ENCODE measurements around the gene HDX. TPM values are rescaled to one million over a fixed set of nuclear protein-coding genes. Genes with fewer than 3 reads are reported as not detected.
A peak's percentile ranks its signal among the peaks of the same experiment; 100 is the strongest.

The HDX gene
- total and polyA plus RNA-seq, 2 experiments from 2014 or later: 15.3 to 16.3 TPM

DNA sequence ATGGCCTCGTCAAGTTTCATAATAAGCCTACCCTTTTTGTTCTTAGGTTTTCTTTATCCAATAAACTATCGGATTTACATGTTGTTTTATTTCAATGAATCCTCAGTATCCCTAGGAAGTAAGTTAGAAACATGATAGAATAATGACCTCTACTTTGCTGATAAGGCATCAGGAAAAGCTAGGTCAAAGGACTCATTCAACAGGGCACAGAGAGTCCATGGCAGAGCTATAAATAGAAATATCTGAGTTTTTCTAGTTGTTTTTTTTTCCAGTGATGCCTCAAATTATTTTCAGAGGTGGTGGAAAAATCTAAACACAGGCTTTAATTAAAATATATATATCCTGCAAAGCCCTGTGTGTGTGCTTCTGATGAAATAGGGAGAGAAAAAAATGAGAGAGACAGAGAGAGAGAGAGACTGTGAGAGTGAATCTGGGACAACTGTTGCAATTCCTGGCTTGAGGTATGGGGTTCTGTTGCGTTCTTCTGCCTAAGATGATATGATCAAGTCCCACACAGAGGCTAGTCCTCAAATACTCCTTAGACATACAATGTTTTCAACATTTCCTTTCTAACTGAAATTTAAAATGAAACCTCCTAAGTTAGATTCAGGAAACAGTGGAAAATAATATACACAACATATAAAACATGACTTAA is 139.9 kb downstream of the HDX start:
- ATAC-seq (no peak), DNase-seq (ENCODE audit: low spot score) (no peak)
- Histone ChIP-seq H3K79me2 (replicated peaks; ENCODE audit: insufficient read depth) (no peaks in the 10 kb centered on the region), H3K27ac (ENCODE audit: low read depth) (no peak overlapping the region), H2AFZ (no peak overlapping the region), H3K27me3 (ENCODE audit: insufficient read depth) (no peaks in the 10 kb centered on the region), H3K4me1 (ENCODE audit: insufficient read depth) (peaks cover 17% of the 10 kb centered on the region), H4K20me1 (replicated peaks; ENCODE audit: insufficient read depth) (no peaks in the 10 kb centered on the region), H3K36me3 (ENCODE audit: insufficient read depth) (no peaks in the 10 kb centered on the region), H3K9me2 (ENCODE audit: insufficient read depth) (no peaks in the 10 kb centered on the region), H3K4me2 (no peak overlapping the region), H3F3A (replicated peaks; ENCODE audit: low read depth) (no peaks in the 10 kb centered on the region), H3K4me3 (no peak overlapping the region)
- Mint-ChIP-seq H3K4me3 (no peak overlapping the region), H3K27me3 (ENCODE audit: insufficient read depth, low read depth, poor library complexity) (no peaks in the 10 kb centered on the region), H3K4me1 (peaks cover 14% of the 10 kb centered on the region; the same call in 2 of the 3 replicates), H3K36me3 (ENCODE audit: low read depth) (peaks cover 5% of the 10 kb centered on the region; the same call in 1 of the 3 replicates), H3K9me3 (peaks cover 6% of the 10 kb centered on the region; the same call in 2 of the 3 replicates), H3K27ac (peak overlapping the region; percentile 94)
- TF ChIP-seq, protein P1, sequence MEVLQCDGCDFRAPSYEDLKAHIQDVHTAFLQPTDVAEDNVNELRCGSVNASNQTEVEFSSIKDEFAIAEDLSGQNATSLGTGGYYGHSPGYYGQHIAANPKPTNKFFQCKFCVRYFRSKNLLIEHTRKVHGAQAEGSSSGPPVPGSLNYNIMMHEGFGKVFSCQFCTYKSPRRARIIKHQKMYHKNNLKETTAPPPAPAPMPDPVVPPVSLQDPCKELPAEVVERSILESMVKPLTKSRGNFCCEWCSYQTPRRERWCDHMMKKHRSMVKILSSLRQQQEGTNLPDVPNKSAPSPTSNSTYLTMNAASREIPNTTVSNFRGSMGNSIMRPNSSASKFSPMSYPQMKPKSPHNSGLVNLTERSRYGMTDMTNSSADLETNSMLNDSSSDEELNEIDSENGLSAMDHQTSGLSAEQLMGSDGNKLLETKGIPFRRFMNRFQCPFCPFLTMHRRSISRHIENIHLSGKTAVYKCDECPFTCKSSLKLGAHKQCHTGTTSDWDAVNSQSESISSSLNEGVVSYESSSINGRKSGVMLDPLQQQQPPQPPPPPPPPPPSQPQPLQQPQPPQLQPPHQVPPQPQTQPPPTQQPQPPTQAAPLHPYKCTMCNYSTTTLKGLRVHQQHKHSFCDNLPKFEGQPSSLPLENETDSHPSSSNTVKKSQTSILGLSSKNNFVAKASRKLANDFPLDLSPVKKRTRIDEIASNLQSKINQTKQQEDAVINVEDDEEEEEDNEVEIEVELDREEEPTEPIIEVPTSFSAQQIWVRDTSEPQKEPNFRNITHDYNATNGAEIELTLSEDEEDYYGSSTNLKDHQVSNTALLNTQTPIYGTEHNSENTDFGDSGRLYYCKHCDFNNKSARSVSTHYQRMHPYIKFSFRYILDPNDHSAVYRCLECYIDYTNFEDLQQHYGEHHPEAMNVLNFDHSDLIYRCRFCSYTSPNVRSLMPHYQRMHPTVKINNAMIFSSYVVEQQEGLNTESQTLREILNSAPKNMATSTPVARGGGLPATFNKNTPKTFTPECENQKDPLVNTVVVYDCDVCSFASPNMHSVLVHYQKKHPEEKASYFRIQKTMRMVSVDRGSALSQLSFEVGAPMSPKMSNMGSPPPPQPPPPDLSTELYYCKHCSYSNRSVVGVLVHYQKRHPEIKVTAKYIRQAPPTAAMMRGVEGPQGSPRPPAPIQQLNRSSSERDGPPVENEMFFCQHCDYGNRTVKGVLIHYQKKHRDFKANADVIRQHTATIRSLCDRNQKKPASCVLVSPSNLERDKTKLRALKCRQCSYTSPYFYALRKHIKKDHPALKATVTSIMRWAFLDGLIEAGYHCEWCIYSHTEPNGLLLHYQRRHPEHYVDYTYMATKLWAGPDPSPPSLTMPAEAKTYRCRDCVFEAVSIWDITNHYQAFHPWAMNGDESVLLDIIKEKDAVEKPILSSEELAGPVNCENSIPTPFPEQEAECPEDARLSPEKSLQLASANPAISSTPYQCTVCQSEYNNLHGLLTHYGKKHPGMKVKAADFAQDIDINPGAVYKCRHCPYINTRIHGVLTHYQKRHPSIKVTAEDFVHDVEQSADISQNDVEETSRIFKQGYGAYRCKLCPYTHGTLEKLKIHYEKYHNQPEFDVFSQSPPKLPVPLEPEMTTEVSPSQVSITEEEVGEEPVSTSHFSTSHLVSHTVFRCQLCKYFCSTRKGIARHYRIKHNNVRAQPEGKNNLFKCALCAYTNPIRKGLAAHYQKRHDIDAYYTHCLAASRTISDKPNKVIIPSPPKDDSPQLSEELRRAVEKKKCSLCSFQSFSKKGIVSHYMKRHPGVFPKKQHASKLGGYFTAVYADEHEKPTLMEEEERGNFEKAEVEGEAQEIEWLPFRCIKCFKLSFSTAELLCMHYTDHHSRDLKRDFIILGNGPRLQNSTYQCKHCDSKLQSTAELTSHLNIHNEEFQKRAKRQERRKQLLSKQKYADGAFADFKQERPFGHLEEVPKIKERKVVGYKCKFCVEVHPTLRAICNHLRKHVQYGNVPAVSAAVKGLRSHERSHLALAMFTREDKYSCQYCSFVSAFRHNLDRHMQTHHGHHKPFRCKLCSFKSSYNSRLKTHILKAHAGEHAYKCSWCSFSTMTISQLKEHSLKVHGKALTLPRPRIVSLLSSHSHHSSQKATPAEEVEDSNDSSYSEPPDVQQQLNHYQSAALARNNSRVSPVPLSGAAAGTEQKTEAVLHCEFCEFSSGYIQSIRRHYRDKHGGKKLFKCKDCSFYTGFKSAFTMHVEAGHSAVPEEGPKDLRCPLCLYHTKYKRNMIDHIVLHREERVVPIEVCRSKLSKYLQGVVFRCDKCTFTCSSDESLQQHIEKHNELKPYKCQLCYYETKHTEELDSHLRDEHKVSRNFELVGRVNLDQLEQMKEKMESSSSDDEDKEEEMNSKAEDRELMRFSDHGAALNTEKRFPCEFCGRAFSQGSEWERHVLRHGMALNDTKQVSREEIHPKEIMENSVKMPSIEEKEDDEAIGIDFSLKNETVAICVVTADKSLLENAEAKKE (CRISPR knock-in tag; IDR thresholded peaks at IDR 0.05): no peak
- TF ChIP-seq CREB1 (CRISPR knock-in tag; IDR thresholded peaks at IDR 0.05; ENCODE audit: low read depth): no peak
- TF ChIP-seq ZNF114 (CRISPR knock-in tag; IDR thresholded peaks at IDR 0.05): no peak
- TF ChIP-seq POLR2AphosphoS5 (IDR thresholded peaks at IDR 0.05; ENCODE audit: low read depth): no peak
- TF ChIP-seq, protein P2, sequence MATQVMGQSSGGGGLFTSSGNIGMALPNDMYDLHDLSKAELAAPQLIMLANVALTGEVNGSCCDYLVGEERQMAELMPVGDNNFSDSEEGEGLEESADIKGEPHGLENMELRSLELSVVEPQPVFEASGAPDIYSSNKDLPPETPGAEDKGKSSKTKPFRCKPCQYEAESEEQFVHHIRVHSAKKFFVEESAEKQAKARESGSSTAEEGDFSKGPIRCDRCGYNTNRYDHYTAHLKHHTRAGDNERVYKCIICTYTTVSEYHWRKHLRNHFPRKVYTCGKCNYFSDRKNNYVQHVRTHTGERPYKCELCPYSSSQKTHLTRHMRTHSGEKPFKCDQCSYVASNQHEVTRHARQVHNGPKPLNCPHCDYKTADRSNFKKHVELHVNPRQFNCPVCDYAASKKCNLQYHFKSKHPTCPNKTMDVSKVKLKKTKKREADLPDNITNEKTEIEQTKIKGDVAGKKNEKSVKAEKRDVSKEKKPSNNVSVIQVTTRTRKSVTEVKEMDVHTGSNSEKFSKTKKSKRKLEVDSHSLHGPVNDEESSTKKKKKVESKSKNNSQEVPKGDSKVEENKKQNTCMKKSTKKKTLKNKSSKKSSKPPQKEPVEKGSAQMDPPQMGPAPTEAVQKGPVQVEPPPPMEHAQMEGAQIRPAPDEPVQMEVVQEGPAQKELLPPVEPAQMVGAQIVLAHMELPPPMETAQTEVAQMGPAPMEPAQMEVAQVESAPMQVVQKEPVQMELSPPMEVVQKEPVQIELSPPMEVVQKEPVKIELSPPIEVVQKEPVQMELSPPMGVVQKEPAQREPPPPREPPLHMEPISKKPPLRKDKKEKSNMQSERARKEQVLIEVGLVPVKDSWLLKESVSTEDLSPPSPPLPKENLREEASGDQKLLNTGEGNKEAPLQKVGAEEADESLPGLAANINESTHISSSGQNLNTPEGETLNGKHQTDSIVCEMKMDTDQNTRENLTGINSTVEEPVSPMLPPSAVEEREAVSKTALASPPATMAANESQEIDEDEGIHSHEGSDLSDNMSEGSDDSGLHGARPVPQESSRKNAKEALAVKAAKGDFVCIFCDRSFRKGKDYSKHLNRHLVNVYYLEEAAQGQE (IDR thresholded peaks at IDR 0.05; ENCODE audit: unreplicated experiment): no peak
- TF ChIP-seq EZH2 (IDR thresholded peaks at IDR 0.05; ENCODE audit: low read depth, unreplicated experiment): no peak
- TF ChIP-seq JUNB (IDR thresholded peaks at IDR 0.05; ENCODE audit: unreplicated experiment): no peak
- TF ChIP-seq EZH2phosphoT487 (IDR thresholded peaks at IDR 0.05; ENCODE audit: unreplicated experiment): no peak
- TF ChIP-seq ZNF331 (CRISPR knock-in tag; IDR thresholded peaks at IDR 0.05; ENCODE audit: low read depth): no peak
- TF ChIP-seq, protein P3, sequence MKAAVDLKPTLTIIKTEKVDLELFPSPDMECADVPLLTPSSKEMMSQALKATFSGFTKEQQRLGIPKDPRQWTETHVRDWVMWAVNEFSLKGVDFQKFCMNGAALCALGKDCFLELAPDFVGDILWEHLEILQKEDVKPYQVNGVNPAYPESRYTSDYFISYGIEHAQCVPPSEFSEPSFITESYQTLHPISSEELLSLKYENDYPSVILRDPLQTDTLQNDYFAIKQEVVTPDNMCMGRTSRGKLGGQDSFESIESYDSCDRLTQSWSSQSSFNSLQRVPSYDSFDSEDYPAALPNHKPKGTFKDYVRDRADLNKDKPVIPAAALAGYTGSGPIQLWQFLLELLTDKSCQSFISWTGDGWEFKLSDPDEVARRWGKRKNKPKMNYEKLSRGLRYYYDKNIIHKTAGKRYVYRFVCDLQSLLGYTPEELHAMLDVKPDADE (IDR thresholded peaks at IDR 0.05): no peak
- TF ChIP-seq, protein P4, sequence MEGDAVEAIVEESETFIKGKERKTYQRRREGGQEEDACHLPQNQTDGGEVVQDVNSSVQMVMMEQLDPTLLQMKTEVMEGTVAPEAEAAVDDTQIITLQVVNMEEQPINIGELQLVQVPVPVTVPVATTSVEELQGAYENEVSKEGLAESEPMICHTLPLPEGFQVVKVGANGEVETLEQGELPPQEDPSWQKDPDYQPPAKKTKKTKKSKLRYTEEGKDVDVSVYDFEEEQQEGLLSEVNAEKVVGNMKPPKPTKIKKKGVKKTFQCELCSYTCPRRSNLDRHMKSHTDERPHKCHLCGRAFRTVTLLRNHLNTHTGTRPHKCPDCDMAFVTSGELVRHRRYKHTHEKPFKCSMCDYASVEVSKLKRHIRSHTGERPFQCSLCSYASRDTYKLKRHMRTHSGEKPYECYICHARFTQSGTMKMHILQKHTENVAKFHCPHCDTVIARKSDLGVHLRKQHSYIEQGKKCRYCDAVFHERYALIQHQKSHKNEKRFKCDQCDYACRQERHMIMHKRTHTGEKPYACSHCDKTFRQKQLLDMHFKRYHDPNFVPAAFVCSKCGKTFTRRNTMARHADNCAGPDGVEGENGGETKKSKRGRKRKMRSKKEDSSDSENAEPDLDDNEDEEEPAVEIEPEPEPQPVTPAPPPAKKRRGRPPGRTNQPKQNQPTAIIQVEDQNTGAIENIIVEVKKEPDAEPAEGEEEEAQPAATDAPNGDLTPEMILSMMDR (conservative IDR thresholded peaks at IDR 0.05; ENCODE audit: low read depth in 2 of 2): no peak
- no peak for TF ChIP-seq STAT1 (IDR thresholded peaks at IDR 0.05; ENCODE audit: unreplicated experiment)
- TF ChIP-seq NANOG (IDR thresholded peaks at IDR 0.05; ENCODE audit: borderline replicate concordance): no peak
